RCC 7860 (cell line): ENCODE data around the gene CNIH4.
A peak's percentile ranks its signal among the peaks of the same experiment; 100 is the strongest.
"Not testable (repeated sequence)": the region's sequence is repeated elsewhere in the genome, so short reads cannot be mapped to it uniquely, and the experiment has no call there.

Source experiments
- DNase-seq: peaks from one replicate; pipeline ENCODE4 v3.0.0-alpha.2; 2015; ENCODE audit warnings: low spot score
- FAIRE-seq: peaks from 2 replicates; lab custom pipeline; 2012; peaks lifted over from hg19 to GRCh38; lab: Jason Lieb, UNC

CNIH4 gene

GRCh38 chr1:224356685-224357625 is at the start of gene CNIH4:
Gene CNIH4 (plus strand): TSS chr1:224356879. CDS start chr1:224356925, 46 bp downstream.
- FAIRE-seq, result peak; percentile 92

GRCh38 chr1:224308064-224308463 is 48.6 kb upstream of the CNIH4 start:
- no peak for DNase-seq
- no peak for FAIRE-seq

More at GRCh38 chr1:224356685-224357625, at the start of gene CNIH4:
- DNase-seq, result peak; percentile 91

GRCh38 chr1:224311503-224311902 is 45.2 kb upstream of the CNIH4 start:
- DNase-seq, FAIRE-seq: not testable (repeated sequence)

GRCh38 chr1:224312025-224312424 is 44.7 kb upstream of the CNIH4 start:
- FAIRE-seq, result no peak
- DNase-seq, result no peak

GRCh38 chr1:224317383-224318045 is 39.2 kb upstream of the CNIH4 start:
- DNase-seq (no peak), FAIRE-seq (no peak)

GRCh38 chr1:224321706-224322105 is 35.0 kb upstream of the CNIH4 start:
- FAIRE-seq, result no peak

GRCh38 chr1:224325959-224326358 is 30.7 kb upstream of the CNIH4 start:
- FAIRE-seq, result no peak

More at GRCh38 chr1:224321706-224322105, 35.0 kb upstream of the CNIH4 start:
- DNase-seq, result peak; percentile 6

GRCh38 chr1:224328644-224329043 is 28.0 kb upstream of the CNIH4 start:
- no peak for DNase-seq
- FAIRE-seq, result no peak

More at GRCh38 chr1:224325959-224326358, 30.7 kb upstream of the CNIH4 start:
- no peak for DNase-seq

GRCh38 chr1:224329484-224329841 is 27.2 kb upstream of the CNIH4 start:
- DNase-seq, result no peak
- no peak for FAIRE-seq

GRCh38 chr1:224329842-224330753 is 26.6 kb upstream of the CNIH4 start, which contains the start of gene NVL:
Gene NVL (minus strand): TSS chr1:224330172. CDS start chr1:224330127, 45 bp downstream.
- DNase-seq, result peak; percentile 75
- peak; percentile 82 for FAIRE-seq

- FAIRE-seq (no peak), DNase-seq (no peak)
Measured at GRCh38 chr1:224331326-224331725, 25.4 kb upstream of the CNIH4 start.

GRCh38 chr1:224331824-224332223 is 24.9 kb upstream of the CNIH4 start:
- FAIRE-seq, result no peak
- DNase-seq, result no peak

GRCh38 chr1:224333309-224333926 is 23.3 kb upstream of the CNIH4 start:
- peak; percentile 85 for FAIRE-seq
- DNase-seq, result peak; percentile 51

GRCh38 chr1:224333939-224334786 is 22.5 kb upstream of the CNIH4 start:
- peak; percentile 76 for DNase-seq
- no peak for FAIRE-seq

GRCh38 chr1:224338150-224338838 is 18.4 kb upstream of the CNIH4 start:
- DNase-seq (no peak), FAIRE-seq (no peak)

GRCh38 chr1:224339442-224340033 is 17.1 kb upstream of the CNIH4 start:
- DNase-seq (peak; percentile 2), FAIRE-seq (no peak)

- not testable (repeated sequence) for DNase-seq, FAIRE-seq
Measured at GRCh38 chr1:224340453-224341384, 16.0 kb upstream of the CNIH4 start.
